Gastrocnemius medialis (tissue), 4 donors: ENCODE results near the gene ZNF800. TPM values are rescaled to one million over a fixed set of nuclear protein-coding genes. Genes with fewer than 3 reads are reported as not detected.

Experiments used
- ATAC-seq, 2 donors: fragments of 150-250 bp; one replicate each; pipeline ENCODE4 v1.9.1; 2016
- DNase-seq, 2 donors: peaks; one replicate each; pipeline ENCODE4 v3.0.0-alpha.2; 2019
- H3K27ac ChIP-seq, 4 donors: fragments of 200-600 bp; sonication (generic); 1 replicate in 1 of 4; 2 replicates in 3 of 4; pipeline ENCODE4 v1.5.1; 2016 to 2018; ENCODE audit warnings: mild to moderate bottlenecking in 2 of 4, moderate library complexity in 1 of 4
- H3K27me3 ChIP-seq, 3 donors: fragments of 200-600 bp; sonication (generic) in 2 of 3; 1 replicate in 1 of 3; 2 replicates in 2 of 3; pipeline versions ENCODE4 v1.5.1 to v1.6.0; 2016 to 2019; ENCODE audit warnings: mild to moderate bottlenecking in 1 of 3, moderate library complexity in 1 of 3
- H3K36me3 ChIP-seq, 2 donors: fragments of 200-600 bp; sonication (generic) in 1 of 2; one replicate each; pipeline ENCODE4 v1.5.1; 2017 to 2018
- H3K4me1 ChIP-seq, 2 donors: fragments of 200-600 bp; sonication (generic) in 1 of 2; one replicate each; pipeline ENCODE4 v1.5.1; 2016 to 2017; ENCODE audit warnings: mild to moderate bottlenecking in 2 of 2
- H3K4me3 ChIP-seq, 4 donors: fragments of 200-600 bp; sonication (generic) in 3 of 4; 1 replicate in 1 of 4; 2 replicates in 3 of 4; pipeline ENCODE4 v1.5.1; 2016 to 2019; ENCODE audit warnings: mild to moderate bottlenecking in 2 of 4
- H3K9me3 ChIP-seq, 3 donors: fragments of 200-600 bp; sonication (generic) in 2 of 3; 1 replicate in 1 of 3; 2 replicates in 2 of 3; pipeline ENCODE4 v1.5.1; 2016 to 2019
- CTCF ChIP-seq, 5 experiments: fragments of 450-650 bp in 3 of 5; fragments of 200-600 bp in 2 of 5; sonication (generic) in 2 of 5; IDR thresholded peaks in 4 of 5; conservative IDR thresholded peaks in 1 of 5; 1 replicate in 4 of 5; 2 replicates in 1 of 5; pipeline ENCODE4 v1.5.1; 2016 to 2019; ENCODE audit warnings: antibody characterized with exemption in 5 of 5, mild to moderate bottlenecking in 3 of 5, moderate library complexity in 3 of 5
- POLR2A ChIP-seq, 2 donors: fragments of 450-650 bp; IDR thresholded peaks; one replicate each; pipeline ENCODE4 v1.6.1; 2017; ENCODE audit warnings: antibody characterized with exemption in 2 of 2, mild to moderate bottlenecking in 2 of 2, moderate library complexity in 2 of 2
- in situ Hi-C, 4 donors: fragments of 200-750 bp; cut with MboI; loops; one replicate each; pipeline versions ENCODE4 v1.15.0 to v1.8.0; 2017; ENCODE audit warnings: low sequenced_read_pairs in 4 of 4
- intact Hi-C: fragments of 100-400 bp; cut with DNase I; formaldehyde crosslinking; loops from one replicate; pipeline ENCODE4 v1.15.1; 2023; ENCODE audit warnings: low total_unique reads
- total RNA-seq, 4 donors: library from RNA; depleted of rRNA; stranded (reverse); fragments of >200 nt; gene quantifications; one replicate each; pipeline versions ENCODE4 v1.1.0 to v1.2.3, GENCODE V29; 2016

Gene ZNF800
- total RNA-seq, 4 donors from 2014 or later: 22.1 to 41.3 (median 30.1) TPM

GRCh38 chr7:127347567-127348246 lies 44.8 kb downstream of the ZNF800 start:
- in situ Hi-C loops (no loop called here), intact Hi-C loops (loop anchor here (10.0 kb wide), 1 partner anchor 167 kb away; no protein-coding TSS in a partner anchor)
- no peaks in the 10 kb centered on the region for H3K36me3 ChIP-seq
- no peaks in the 10 kb centered on the region for H3K9me3 ChIP-seq
- no peaks in the 10 kb centered on the region for H3K27me3 ChIP-seq
- peak overlapping the region; percentile 22 to 44 (median 33) for H3K4me3 ChIP-seq
- H3K4me1 ChIP-seq: no peaks in the 10 kb centered on the region
- ATAC-seq (peak; percentile 62 to 89), DNase-seq (peak; percentile 6 to 46)
- no peak overlapping the region for H3K27ac ChIP-seq
- TF ChIP-seq CTCF (IDR thresholded peaks at IDR 0.05 in 4 of 5, conservative IDR thresholded peaks at IDR 0.05 in 1 of 5): peak in 3 of 5 experiments; percentile 40 to 63 (median 47)
- no peak for TF ChIP-seq POLR2A (IDR thresholded peaks at IDR 0.05)

- H3K27me3 ChIP-seq: no peaks in the 10 kb centered on the region
- DNase-seq (no peak), ATAC-seq (no peak)
- no peaks in the 10 kb centered on the region for H3K9me3 ChIP-seq
- H3K27ac ChIP-seq: no peak overlapping the region
- H3K4me3 ChIP-seq: no peak overlapping the region
- H3K4me1 ChIP-seq: no peaks in the 10 kb centered on the region
- no peaks in the 10 kb centered on the region for H3K36me3 ChIP-seq
- intact Hi-C loops (loop anchor here (10.0 kb wide), 1 partner anchor 168 kb away; no protein-coding TSS in a partner anchor), in situ Hi-C loops (no loop called here)
- no peak for TF ChIP-seq CTCF (IDR thresholded peaks at IDR 0.05 in 4 of 5, conservative IDR thresholded peaks at IDR 0.05 in 1 of 5)
- no peak for TF ChIP-seq POLR2A (IDR thresholded peaks at IDR 0.05)
Observed at GRCh38 chr7:127346575-127347256, 45.8 kb downstream of the ZNF800 start.

GRCh38 chr7:127342596-127342995 lies 49.9 kb downstream of the ZNF800 start:
- Histone ChIP-seq H3K9me3 (no peaks in the 10 kb centered on the region), H3K36me3 (no peaks in the 10 kb centered on the region), H3K27me3 (no peaks in the 10 kb centered on the region), H3K4me1 (no peaks in the 10 kb centered on the region), H3K27ac (no peak overlapping the region), H3K4me3 (no peak overlapping the region)
- TF ChIP-seq POLR2A (IDR thresholded peaks at IDR 0.05) (no peak), CTCF (IDR thresholded peaks at IDR 0.05 in 4 of 5, conservative IDR thresholded peaks at IDR 0.05 in 1 of 5) (no peak)
- intact Hi-C loops: loop anchor here (10.0 kb wide), 1 partner anchor 172 kb away; no protein-coding TSS in a partner anchor
- in situ Hi-C loops: no loop called here
- ATAC-seq (no peak), DNase-seq (no peak)

GRCh38 chr7:127338122-127338521 lies 54.4 kb downstream of the ZNF800 start:
- ATAC-seq: no peak
- in situ Hi-C loops: no loop called here
- no peak overlapping the region for H3K27ac ChIP-seq

More at GRCh38 chr7:127338122-127338521, 54.4 kb downstream of the ZNF800 start:
- TF ChIP-seq CTCF (IDR thresholded peaks at IDR 0.05 in 4 of 5, conservative IDR thresholded peaks at IDR 0.05 in 1 of 5): no peak
- TF ChIP-seq POLR2A (IDR thresholded peaks at IDR 0.05): no peak
- H3K4me3 ChIP-seq: no peak overlapping the region
- intact Hi-C loops: no loop called here
- DNase-seq: no peak
- H3K27me3 ChIP-seq: no peaks in the 10 kb centered on the region
- H3K36me3 ChIP-seq: no peaks in the 10 kb centered on the region
- no peaks in the 10 kb centered on the region for H3K9me3 ChIP-seq
- H3K4me1 ChIP-seq: no peaks in the 10 kb centered on the region
